Activated CD8-positive, alpha-beta memory T cell treated with anti-CD3 and anti-CD28 coated beads for 24 hours (primary cell): Measurements from ENCODE around the gene ZNF175.

Experiments
- DNase-seq: peaks from one replicate; pipeline ENCODE4 v3.0.0-alpha.2; 2020

ZNF175 gene

GRCh38 chr19:51550848-51551672 lies 20.0 kb upstream of the ZNF175 start:
- no peak for DNase-seq

GRCh38 chr19:51551673-51552432 lies 19.2 kb upstream of the ZNF175 start:
- no peak for DNase-seq

- no peak for DNase-seq
These were observed 18.5 kb upstream of the ZNF175 start for GRCh38 chr19:51552608-51552995.

- peak; percentile 76 for DNase-seq
These were observed 17.9 kb upstream of the ZNF175 start for GRCh38 chr19:51552996-51553725.

GRCh38 chr19:51559240-51559639 lies 11.8 kb upstream of the ZNF175 start:
- no peak for DNase-seq

GRCh38 chr19:51560339-51560738 lies 10.7 kb upstream of the ZNF175 start:
- no peak for DNase-seq

GRCh38 chr19:51564791-51565190 lies 6.3 kb upstream of the ZNF175 start:
- no peak for DNase-seq

- DNase-seq = no peak
These were observed 5.5 kb upstream of the ZNF175 start for GRCh38 chr19:51565583-51565982.

GRCh38 chr19:51566489-51567100 lies 4.5 kb upstream of the ZNF175 start:
- DNase-seq = no peak

- no peak for DNase-seq
These were observed 3.5 kb upstream of the ZNF175 start for GRCh38 chr19:51567583-51567982.

- DNase-seq = no peak
These were observed 2.6 kb upstream of the ZNF175 start for GRCh38 chr19:51568456-51568855.

GRCh38 chr19:51571599-51571998 lies 516 bp downstream of the ZNF175 start:
- no peak for DNase-seq

GRCh38 chr19:51572410-51572809 lies 1.3 kb downstream of the ZNF175 start:
- no peak for DNase-seq

- no peak for DNase-seq
These were observed 1.8 kb downstream of the ZNF175 start for GRCh38 chr19:51572908-51573307.

- no peak for DNase-seq
These were observed 2.2 kb downstream of the ZNF175 start for GRCh38 chr19:51573331-51573730.

- DNase-seq = no peak
These were observed 5.8 kb downstream of the ZNF175 start for GRCh38 chr19:51576850-51577249.

GRCh38 chr19:51586103-51586728 lies 15.1 kb downstream of the ZNF175 start:
- DNase-seq = no peak

- no peak for DNase-seq
These were observed 15.7 kb downstream of the ZNF175 start for GRCh38 chr19:51586799-51587198.

GRCh38 chr19:51587264-51588191 lies 16.4 kb downstream of the ZNF175 start:
- DNase-seq = no peak

- DNase-seq = no peak
These were observed 18.4 kb downstream of the ZNF175 start for GRCh38 chr19:51589511-51589910.

- DNase-seq = no peak
These were observed 19.4 kb downstream of the ZNF175 start for GRCh38 chr19:51590441-51590840.
